Calu3 (cell line): Measurements from ENCODE around the gene KRT7. TPM values are rescaled to one million over a fixed set of nuclear protein-coding genes. Genes with fewer than 3 reads are reported as not detected.

Experiments used
- BruUV-seq: library from RNA; stranded (reverse); fragments of 400-500 nt; replicated peaks from 2 replicates; lab custom pipeline; 2021; lab: Mats Ljungman, UMichigan
- CTCF ChIA-PET: fragments of 300-600 bp; sonication (Branson Sonifier 250); formaldehyde crosslinking; loops from one replicate; lab custom pipeline; 2022; ENCODE audit warnings: antibody characterized with exemption; lab: Charles Lee
- DNase-seq: peaks from one replicate; pipeline ENCODE4 v3.0.0; 2022
- H3K27ac Mint-ChIP-seq: one replicate; pipeline ENCODE4 v1.8.0; 2022; ENCODE audit warnings: mixed read lengths; ENCODE audit not compliant: unreplicated experiment
- H3K27me3 Mint-ChIP-seq: one replicate; pipeline ENCODE4 v1.8.0; 2022; ENCODE audit warnings: mixed read lengths; ENCODE audit not compliant: unreplicated experiment
- H3K36me3 Mint-ChIP-seq: one replicate; pipeline ENCODE4 v1.8.0; 2022; ENCODE audit warnings: mild to moderate bottlenecking, moderate library complexity, mixed read lengths; ENCODE audit not compliant: insufficient read depth, unreplicated experiment
- H3K4me1 Mint-ChIP-seq: one replicate; pipeline ENCODE4 v1.8.0; 2022; ENCODE audit warnings: mild to moderate bottlenecking, low read depth, mixed read lengths; ENCODE audit not compliant: unreplicated experiment
- H3K4me3 Mint-ChIP-seq: one replicate; pipeline ENCODE4 v1.8.0; 2022; ENCODE audit warnings: mild to moderate bottlenecking, low read depth, moderate library complexity, mixed read lengths; ENCODE audit not compliant: unreplicated experiment
- H3K9me3 Mint-ChIP-seq: one replicate; pipeline ENCODE4 v1.8.0; 2022; ENCODE audit warnings: low read depth, mixed read lengths; ENCODE audit not compliant: unreplicated experiment
- CTCF ChIP-seq: fragments of 200-600 bp; IDR thresholded peaks from one replicate; pipeline ENCODE4 v1.8.0; 2022; ENCODE audit warnings: antibody characterized with exemption; ENCODE audit not compliant: unreplicated experiment
- intact Hi-C: fragments of 100-400 bp; cut with micrococcal nuclease; formaldehyde crosslinking; loops from one replicate; pipeline ENCODE4 v1.10.0; 2022; ENCODE audit not compliant: unreplicated experiment
- total RNA-seq: library from RNA; stranded (reverse); gene quantifications from 2 replicates; pipeline ENCODE4 v1.2.3, GENCODE V29; 2022

Gene KRT7
- total RNA-seq, 1 experiment from 2014 or later = 2,828 TPM

DNA sequence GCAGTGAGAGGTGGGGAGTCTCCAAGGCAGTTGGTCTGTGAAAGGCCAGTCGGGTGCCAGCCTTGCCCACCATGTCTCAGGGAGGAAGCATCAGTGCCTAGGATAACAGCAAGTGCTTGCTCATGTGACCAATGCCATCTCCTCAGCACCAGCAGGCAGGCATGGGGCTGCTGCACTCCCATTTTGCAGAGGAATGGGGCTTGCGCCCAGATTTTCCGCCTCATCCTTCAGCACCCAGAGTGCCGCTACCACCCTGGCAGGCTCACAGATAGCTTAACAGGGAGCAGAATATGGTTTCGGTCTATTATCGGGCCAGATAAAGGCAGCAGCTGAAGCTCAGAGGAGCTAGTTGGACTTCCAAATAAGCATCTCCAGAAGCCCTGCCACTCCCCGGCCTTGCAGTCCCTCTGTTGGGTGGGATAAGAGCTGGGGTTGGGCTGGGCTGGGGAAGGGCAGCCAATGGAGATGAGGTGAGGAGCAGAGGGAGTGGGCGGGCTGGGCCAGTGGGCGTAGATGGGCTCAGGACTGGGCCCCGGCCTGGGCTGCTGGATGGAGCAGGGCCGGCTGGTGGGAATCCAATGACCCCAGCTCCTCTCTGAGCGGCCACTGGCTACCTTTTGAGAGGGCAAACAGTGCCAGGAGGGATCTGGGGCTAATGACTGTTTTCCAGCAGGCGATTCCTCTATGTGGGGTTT, 32.8 kb upstream of the KRT7 start:
- Mint-ChIP-seq H3K4me3 (no peak overlapping the region), H3K36me3 (peaks cover 8% of the 10 kb centered on the region), H3K4me1 (peaks cover 27% of the 10 kb centered on the region), H3K9me3 (no peaks in the 10 kb centered on the region), H3K27ac (no peak overlapping the region), H3K27me3 (no peaks in the 10 kb centered on the region)
- CTCF ChIA-PET = interaction anchor here (1.2 kb wide), 1 partner anchor 21 kb away, joined by 3 read pairs; no protein-coding TSS in a partner anchor
- no peak for TF ChIP-seq CTCF
- intact Hi-C loops = no loop called here
- no TSS peak for BruUV-seq
- no peak for DNase-seq

- BruUV-seq = no TSS peak
- no peaks in the 10 kb centered on the region for H3K27me3 Mint-ChIP-seq
- H3K36me3 Mint-ChIP-seq = peaks cover 6% of the 10 kb centered on the region
- no peak for DNase-seq
- no peak for TF ChIP-seq CTCF
- no peak overlapping the region for H3K4me3 Mint-ChIP-seq
- CTCF ChIA-PET = interaction anchor here (1.2 kb wide), 1 partner anchor 21 kb away, joined by 3 read pairs; no protein-coding TSS in a partner anchor
- H3K9me3 Mint-ChIP-seq = no peaks in the 10 kb centered on the region
- intact Hi-C loops = no loop called here
- peaks cover 27% of the 10 kb centered on the region for H3K4me1 Mint-ChIP-seq
- peak overlapping the region; percentile 62 for H3K27ac Mint-ChIP-seq
Observed at GRCh38 chr12:52200781-52201450, 32.1 kb upstream of the KRT7 start.

GRCh38 chr12:52201451-52201839, 31.6 kb upstream of the KRT7 start:
- peaks cover 32% of the 10 kb centered on the region for H3K4me1 Mint-ChIP-seq
- H3K36me3 Mint-ChIP-seq = peaks cover 6% of the 10 kb centered on the region
- H3K27ac Mint-ChIP-seq = peak overlapping the region; percentile 62
- H3K4me3 Mint-ChIP-seq = no peak overlapping the region
- CTCF ChIA-PET = interaction anchor here (1.2 kb wide), 1 partner anchor 20 kb away, joined by 3 read pairs; no protein-coding TSS in a partner anchor
- TF ChIP-seq CTCF = no peak
- no TSS peak for BruUV-seq
- no peaks in the 10 kb centered on the region for H3K27me3 Mint-ChIP-seq
- no peak for DNase-seq
- no peaks in the 10 kb centered on the region for H3K9me3 Mint-ChIP-seq
- intact Hi-C loops = no loop called here

DNA sequence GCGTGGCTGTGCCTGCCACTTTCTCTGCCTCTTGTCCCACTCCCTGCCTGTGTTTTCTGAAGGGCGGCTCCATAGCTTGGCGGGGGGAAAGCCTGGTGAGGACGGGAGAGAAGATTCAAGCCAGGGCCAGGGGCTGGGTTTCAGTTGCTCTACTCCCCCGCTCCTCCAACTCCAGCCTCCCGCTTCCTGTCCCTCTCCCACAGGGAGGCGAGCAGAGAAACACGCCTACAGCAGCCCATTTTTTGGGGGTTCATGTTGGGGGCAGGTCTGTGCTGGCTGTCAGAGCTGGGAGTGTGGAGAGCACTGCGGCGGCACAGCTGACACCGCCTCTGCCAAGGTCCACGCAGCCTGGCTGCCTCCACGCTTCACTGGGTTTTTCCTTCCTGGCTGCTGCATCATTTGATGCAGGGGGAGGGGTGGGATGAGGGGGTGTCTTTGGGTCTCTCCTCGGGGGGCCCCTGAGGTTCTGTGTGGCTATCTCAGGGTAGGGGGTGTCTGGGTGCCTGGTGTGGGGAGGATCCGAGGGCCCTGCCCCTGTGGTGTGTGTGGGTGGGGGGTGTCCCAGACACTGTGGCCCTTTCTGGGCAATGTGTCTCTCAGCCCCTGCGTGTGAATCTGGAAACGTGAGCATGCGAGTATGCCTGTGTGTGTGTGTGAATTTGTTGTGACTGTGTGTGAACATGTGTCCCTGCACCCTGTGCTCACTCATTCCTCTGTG, 30.5 kb upstream of the KRT7 start:
- peaks cover 43% of the 10 kb centered on the region for H3K4me1 Mint-ChIP-seq
- no peak overlapping the region for H3K4me3 Mint-ChIP-seq
- CTCF ChIA-PET = interaction anchor here (0.6 kb wide), 1 partner anchor 79 kb away, joined by 4 read pairs; no protein-coding TSS in a partner anchor

More for the DNA sequence above, 30.5 kb upstream of the KRT7 start:
- Mint-ChIP-seq H3K9me3 (no peaks in the 10 kb centered on the region), H3K27me3 (no peaks in the 10 kb centered on the region), H3K36me3 (peaks cover 10% of the 10 kb centered on the region), H3K27ac (peak overlapping the region; percentile 62)
- no peak for DNase-seq
- intact Hi-C loops = no loop called here
- TF ChIP-seq CTCF = no peak
- BruUV-seq = no TSS peak
